Activated CD4-positive, alpha-beta T cell treated with anti-CD3 and anti-CD28 coated beads for 36 hours (primary cell): ENCODE results near the gene METRNL. TPM values are rescaled to one million over a fixed set of nuclear protein-coding genes. Genes with fewer than 3 reads are reported as not detected.

ENCODE experiments used
- ATAC-seq: fragments of 200-7000 bp; cut with Tn5 transposase; one replicate; pipeline ENCODE4 v1.10.0; 2021; ENCODE audit warnings: mild to moderate bottlenecking, moderate library complexity
- CTCF ChIA-PET: fragments of 350-600 bp; sonication (Branson Sonifier 250); formaldehyde crosslinking; loops from one replicate; lab custom pipeline; 2021; ENCODE audit warnings: antibody characterized with exemption; lab: Charles Lee
- POLR2A ChIA-PET: fragments of 350-600 bp; sonication (Branson Sonifier 250); formaldehyde crosslinking; loops from one replicate; lab custom pipeline; 2021; ENCODE audit warnings: antibody characterized with exemption, inconsistent platforms; lab: Charles Lee
- DNase-seq: peaks from one replicate; pipeline ENCODE4 v3.0.0-alpha.2; 2020
- H3K27ac Mint-ChIP-seq: one replicate; pipeline ENCODE4 v1.8.0; 2021; ENCODE audit warnings: mixed read lengths
- H3K27me3 Mint-ChIP-seq: one replicate; pipeline ENCODE4 v1.8.0; 2021; ENCODE audit warnings: mixed read lengths
- H3K36me3 Mint-ChIP-seq: one replicate; pipeline ENCODE4 v1.8.0; 2021; ENCODE audit warnings: low read depth, mixed read lengths
- H3K4me1 Mint-ChIP-seq: one replicate; pipeline ENCODE4 v1.8.0; 2021; ENCODE audit warnings: mixed read lengths
- H3K4me3 Mint-ChIP-seq: one replicate; pipeline ENCODE4 v1.8.0; 2021; ENCODE audit warnings: mild to moderate bottlenecking, moderate library complexity, mixed read lengths
- H3K9me3 Mint-ChIP-seq: one replicate; pipeline ENCODE4 v1.8.0; 2021; ENCODE audit warnings: low read depth, mixed read lengths
- intact Hi-C, 2 experiments: fragments of 100-400 bp; cut with DNase I in 1 of 2; cut with micrococcal nuclease in 1 of 2; formaldehyde crosslinking; loops; one replicate each; pipeline versions ENCODE4 v1.14.2 to v1.15.1; 2022 to 2024; cut with DNase I, micrococcal nuclease
- total RNA-seq, 2 experiments: library from RNA; stranded (reverse); gene quantifications; one replicate each; pipeline ENCODE4 v1.2.3, GENCODE V29; 2021

The METRNL gene
- total RNA-seq, 2 experiments from 2014 or later = 22.4 to 26.3 TPM

GRCh38 chr17:83106056-83106588, 26.7 kb downstream of the METRNL start:
- CTCF ChIA-PET = no interaction called here
- intact Hi-C loops = no loop called here
- POLR2A ChIA-PET = interaction anchor here (0.6 kb wide), 1 partner anchor 120 kb away, joined by 3 read pairs; no protein-coding TSS in a partner anchor

DNA sequence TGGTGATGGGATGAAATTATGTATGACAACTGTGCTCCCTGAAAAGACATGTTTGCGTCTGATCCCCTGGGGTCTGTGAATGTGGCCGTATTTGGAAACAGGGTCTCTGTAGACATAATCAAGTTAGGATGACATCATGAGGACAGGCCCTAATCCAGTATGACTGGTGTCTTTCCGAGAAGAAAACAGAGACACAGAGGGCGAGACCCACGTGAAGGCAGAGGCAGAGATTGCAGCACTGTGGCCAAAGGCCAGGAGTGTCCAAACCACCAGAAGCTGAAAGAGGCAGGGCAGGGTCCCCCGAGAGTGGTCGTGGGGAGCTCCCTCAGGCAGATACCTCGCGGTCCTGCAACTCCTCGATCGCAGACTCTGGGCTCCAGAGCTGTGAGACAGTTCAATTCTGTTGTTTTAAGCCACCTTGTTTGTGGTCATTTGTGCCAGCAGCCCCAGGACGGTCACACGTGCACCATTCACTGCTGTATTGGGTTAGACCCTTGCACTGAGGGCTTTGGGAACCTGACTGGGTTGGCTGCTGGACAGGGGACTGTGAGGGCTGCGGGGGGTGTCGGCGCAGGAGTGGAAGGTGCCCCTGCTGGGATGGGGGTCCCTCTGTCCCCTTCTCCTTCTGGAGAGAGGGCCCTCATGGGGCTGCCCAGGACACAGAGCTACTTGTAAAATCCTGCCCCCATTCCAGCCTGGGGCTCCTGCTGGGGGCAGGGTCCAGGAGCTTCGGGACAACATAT, 27.7 kb downstream of the METRNL start:
- no peaks in the 10 kb centered on the region for H3K9me3 Mint-ChIP-seq

More at GRCh38 chr17:83106056-83106588, 26.7 kb downstream of the METRNL start:
- DNase-seq (no peak), ATAC-seq (no peak)
- Mint-ChIP-seq H3K36me3 (no peaks in the 10 kb centered on the region), H3K4me3 (no peak overlapping the region), H3K27me3 (peaks cover 5% of the 10 kb centered on the region), H3K9me3 (no peaks in the 10 kb centered on the region), H3K27ac (no peak overlapping the region), H3K4me1 (no peaks in the 10 kb centered on the region)

DNA sequence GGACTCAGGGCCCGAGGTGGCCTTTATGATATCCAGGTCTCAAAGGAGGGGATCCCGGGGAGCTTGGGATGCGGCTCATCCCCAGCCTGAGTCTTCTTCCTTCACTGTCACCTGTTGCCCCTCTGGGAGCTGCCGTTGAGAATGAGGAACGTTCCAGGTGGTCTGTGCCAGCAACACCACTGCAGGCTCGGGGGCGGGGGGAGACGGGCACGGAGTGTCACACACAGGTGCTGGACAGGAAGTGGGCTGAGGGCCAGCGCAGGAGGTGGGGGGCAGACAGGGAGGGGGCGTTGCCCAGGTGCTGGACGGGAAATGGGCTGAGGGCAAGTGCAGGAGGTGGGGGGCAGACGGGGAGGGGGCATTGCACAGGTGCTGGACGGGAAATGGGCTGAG, 28.2 kb downstream of the METRNL start:
- ATAC-seq (no peak), DNase-seq (no peak)
- Mint-ChIP-seq H3K4me1 (no peaks in the 10 kb centered on the region), H3K9me3 (no peaks in the 10 kb centered on the region), H3K27me3 (peaks cover 5% of the 10 kb centered on the region), H3K27ac (no peak overlapping the region), H3K4me3 (no peak overlapping the region), H3K36me3 (no peaks in the 10 kb centered on the region)
- ChIA-PET POLR2A (no interaction called here), CTCF (no interaction called here)
- intact Hi-C loops = no loop called here

More for the DNA sequence above, 27.7 kb downstream of the METRNL start:
- no peak for ATAC-seq
- intact Hi-C loops = no loop called here
- Mint-ChIP-seq H3K36me3 (no peaks in the 10 kb centered on the region), H3K4me1 (no peaks in the 10 kb centered on the region), H3K27me3 (peaks cover 5% of the 10 kb centered on the region), H3K27ac (no peak overlapping the region), H3K4me3 (no peak overlapping the region)
- POLR2A ChIA-PET = no interaction called here
- no peak for DNase-seq
- CTCF ChIA-PET = no interaction called here

DNA sequence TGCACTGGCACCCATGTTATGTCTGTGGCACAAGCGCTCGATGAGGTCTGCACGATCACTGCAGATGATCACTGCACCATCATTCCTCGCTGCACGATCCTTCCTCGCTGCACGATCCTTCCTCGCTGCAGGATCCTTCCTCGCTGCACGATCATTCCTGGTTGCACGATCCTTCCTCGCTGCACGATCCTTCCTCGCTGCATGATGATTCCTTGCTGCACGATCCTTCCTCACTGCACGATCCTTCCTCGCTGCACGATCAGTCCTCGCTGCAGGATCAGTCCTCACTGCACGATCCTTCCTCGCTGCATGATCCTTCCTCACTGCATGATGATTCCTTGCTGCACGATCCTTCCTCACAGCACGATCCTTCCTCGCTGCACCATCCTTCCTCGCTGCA, 29.3 kb downstream of the METRNL start:
- H3K9me3 Mint-ChIP-seq = no peaks in the 10 kb centered on the region
- H3K36me3 Mint-ChIP-seq = no peaks in the 10 kb centered on the region
- no peaks in the 10 kb centered on the region for H3K4me1 Mint-ChIP-seq
- H3K27me3 Mint-ChIP-seq = peaks cover 5% of the 10 kb centered on the region
- intact Hi-C loops = no loop called here
- ATAC-seq = no peak
- POLR2A ChIA-PET = no interaction called here
- CTCF ChIA-PET = no interaction called here
- H3K4me3 Mint-ChIP-seq = no peak overlapping the region
- DNase-seq = no peak
- no peak overlapping the region for H3K27ac Mint-ChIP-seq

- no peaks in the 10 kb centered on the region for H3K36me3 Mint-ChIP-seq
- no peaks in the 10 kb centered on the region for H3K9me3 Mint-ChIP-seq
- ChIA-PET CTCF (interaction anchor here (0.6 kb wide), 1 partner anchor 28 kb away, joined by 3 read pairs; no protein-coding TSS in a partner anchor), POLR2A (no interaction called here)
- peaks cover 5% of the 10 kb centered on the region for H3K27me3 Mint-ChIP-seq
- H3K4me3 Mint-ChIP-seq = no peak overlapping the region
- no peak for ATAC-seq
- no peak for DNase-seq
- intact Hi-C loops = no loop called here
- H3K4me1 Mint-ChIP-seq = no peaks in the 10 kb centered on the region
- H3K27ac Mint-ChIP-seq = no peak overlapping the region
These were observed 30.0 kb downstream of the METRNL start for GRCh38 chr17:83109386-83109785.

DNA sequence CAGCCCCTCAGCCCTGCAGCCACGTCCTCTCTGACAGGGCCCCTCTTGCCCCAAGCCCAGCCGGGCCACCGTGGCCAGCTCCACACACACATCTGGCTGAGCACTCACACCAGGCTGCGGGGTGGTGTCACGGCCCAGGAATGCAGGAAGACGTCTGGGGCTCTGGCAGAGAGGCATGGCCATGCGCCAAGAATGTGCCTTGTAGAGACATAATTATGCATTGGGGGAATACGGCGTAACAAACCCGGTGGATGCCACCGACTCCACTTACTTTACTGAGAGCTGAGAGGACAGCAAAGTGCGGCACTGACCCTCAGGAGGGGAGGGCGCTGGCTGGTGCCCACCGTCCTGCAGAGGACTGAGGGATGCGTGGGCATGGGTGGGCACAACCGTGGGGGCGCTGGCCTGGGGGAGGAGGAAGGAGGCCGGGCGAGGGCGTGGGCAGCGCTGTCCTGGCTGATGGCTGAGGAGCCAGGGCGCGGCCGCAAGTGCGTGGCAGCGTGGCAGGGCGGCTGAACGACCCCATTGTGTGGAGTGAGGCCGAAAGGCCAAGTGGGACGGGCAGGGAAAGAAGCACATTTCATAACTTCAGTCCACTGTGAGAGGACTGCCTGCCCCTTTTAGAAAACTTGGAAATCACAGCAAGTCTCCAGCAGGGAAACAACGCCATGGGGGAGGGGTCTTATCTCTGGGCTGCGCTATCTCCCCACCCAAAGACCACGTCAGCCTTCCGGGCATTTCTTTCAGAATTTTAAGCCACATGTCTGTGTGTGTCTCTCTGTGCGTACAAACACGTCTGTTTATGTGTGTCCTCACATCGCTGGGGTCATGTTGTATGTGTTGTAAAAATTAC, 30.6 kb downstream of the METRNL start:
- ATAC-seq = no peak
- ChIA-PET CTCF (interaction anchor here (0.6 kb wide), 1 partner anchor 27 kb away, joined by 3 read pairs; no protein-coding TSS in a partner anchor), POLR2A (no interaction called here)

DNA sequence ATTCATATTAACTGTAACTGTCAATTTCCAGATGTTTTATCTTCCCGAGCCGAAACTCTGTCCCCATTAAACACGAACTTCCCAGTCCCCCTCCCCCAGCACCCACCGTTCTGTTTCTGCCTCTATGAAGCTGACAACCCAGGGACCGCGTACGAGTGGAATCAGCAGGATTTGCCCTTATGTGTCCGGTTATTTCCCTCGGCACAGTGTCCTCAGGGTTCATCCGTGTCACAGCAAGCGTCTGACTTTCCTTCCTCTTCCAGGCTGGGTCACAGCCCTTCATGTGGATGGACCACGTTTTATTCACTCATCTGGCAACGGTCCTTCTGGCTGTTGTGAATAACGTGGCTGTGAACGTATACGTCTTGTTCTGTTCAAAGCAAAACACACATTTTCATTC, 31.3 kb downstream of the METRNL start:
- ATAC-seq = no peak
- ChIA-PET CTCF (no interaction called here), POLR2A (no interaction called here)
- Mint-ChIP-seq H3K4me3 (no peak overlapping the region), H3K9me3 (no peaks in the 10 kb centered on the region), H3K4me1 (no peaks in the 10 kb centered on the region), H3K27me3 (peaks cover 5% of the 10 kb centered on the region), H3K36me3 (no peaks in the 10 kb centered on the region), H3K27ac (no peak overlapping the region)
- DNase-seq = no peak
- intact Hi-C loops = no loop called here

More for the DNA sequence above, 30.6 kb downstream of the METRNL start:
- intact Hi-C loops = no loop called here
- Mint-ChIP-seq H3K27ac (no peak overlapping the region), H3K9me3 (no peaks in the 10 kb centered on the region), H3K4me1 (no peaks in the 10 kb centered on the region), H3K36me3 (no peaks in the 10 kb centered on the region), H3K27me3 (peaks cover 5% of the 10 kb centered on the region), H3K4me3 (no peak overlapping the region)
- DNase-seq = no peak

DNA sequence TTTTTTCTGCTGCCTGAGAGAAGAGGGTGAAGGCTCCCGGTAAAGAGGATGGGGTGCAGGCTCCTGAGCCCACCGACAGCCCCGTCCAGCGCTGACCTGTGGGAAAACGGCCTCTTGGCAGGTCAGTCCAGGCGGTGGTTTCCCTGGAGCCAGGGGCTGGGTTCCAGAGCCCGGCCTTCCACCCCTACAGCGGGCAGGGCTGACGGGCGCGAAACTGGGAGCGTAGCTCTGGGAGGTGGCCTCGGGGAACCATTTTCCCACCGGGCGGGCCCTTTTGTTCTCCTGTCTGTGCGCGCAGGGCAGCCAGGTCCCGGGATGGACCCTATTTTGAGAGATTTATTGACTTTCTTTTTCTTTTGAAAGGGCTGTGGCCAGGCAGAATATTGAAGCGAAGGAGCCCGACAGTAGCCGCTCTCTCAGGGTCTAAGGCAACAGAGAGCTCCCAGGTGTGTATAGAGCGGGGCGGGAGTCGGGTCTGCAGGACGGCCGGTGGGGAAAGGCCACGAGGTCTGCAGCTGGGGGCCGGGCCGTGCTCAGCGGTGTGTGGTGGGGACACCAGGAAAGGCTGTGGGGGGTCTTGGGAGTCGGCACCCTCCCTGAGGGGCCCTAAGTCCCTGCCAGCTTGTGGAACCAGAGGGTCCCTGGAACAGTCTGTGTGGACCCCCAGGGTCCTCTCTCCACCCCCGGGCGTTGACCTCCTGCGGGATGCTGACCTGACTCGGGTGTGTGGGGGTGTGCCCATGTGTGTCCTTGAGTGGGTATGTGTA, 32.3 kb downstream of the METRNL start:
- H3K4me1 Mint-ChIP-seq = no peaks in the 10 kb centered on the region
- H3K27ac Mint-ChIP-seq = no peak overlapping the region
- no peaks in the 10 kb centered on the region for H3K9me3 Mint-ChIP-seq
- ChIA-PET POLR2A (no interaction called here), CTCF (no interaction called here)
- ATAC-seq = no peak
- H3K27me3 Mint-ChIP-seq = peaks cover 5% of the 10 kb centered on the region
- no peak for DNase-seq
- intact Hi-C loops = no loop called here
- no peaks in the 10 kb centered on the region for H3K36me3 Mint-ChIP-seq
- no peak overlapping the region for H3K4me3 Mint-ChIP-seq

- Mint-ChIP-seq H3K4me3 (no peak overlapping the region), H3K27me3 (peaks cover 5% of the 10 kb centered on the region), H3K9me3 (no peaks in the 10 kb centered on the region), H3K27ac (no peak overlapping the region), H3K4me1 (no peaks in the 10 kb centered on the region), H3K36me3 (no peaks in the 10 kb centered on the region)
- ChIA-PET CTCF (no interaction called here), POLR2A (no interaction called here)
- intact Hi-C loops = no loop called here
- DNase-seq (no peak), ATAC-seq (no peak)
These were observed 34.0 kb downstream of the METRNL start for GRCh38 chr17:83113381-83113780.

GRCh38 chr17:83113792-83114191, 34.4 kb downstream of the METRNL start:
- peaks cover 4% of the 10 kb centered on the region for H3K27me3 Mint-ChIP-seq
- no peaks in the 10 kb centered on the region for H3K36me3 Mint-ChIP-seq
- ATAC-seq = no peak
- no peak for DNase-seq
- no peak overlapping the region for H3K27ac Mint-ChIP-seq
- intact Hi-C loops = no loop called here
- POLR2A ChIA-PET = no interaction called here
- H3K4me3 Mint-ChIP-seq = no peak overlapping the region
- CTCF ChIA-PET = no interaction called here
- H3K4me1 Mint-ChIP-seq = no peaks in the 10 kb centered on the region
- H3K9me3 Mint-ChIP-seq = no peaks in the 10 kb centered on the region

DNA sequence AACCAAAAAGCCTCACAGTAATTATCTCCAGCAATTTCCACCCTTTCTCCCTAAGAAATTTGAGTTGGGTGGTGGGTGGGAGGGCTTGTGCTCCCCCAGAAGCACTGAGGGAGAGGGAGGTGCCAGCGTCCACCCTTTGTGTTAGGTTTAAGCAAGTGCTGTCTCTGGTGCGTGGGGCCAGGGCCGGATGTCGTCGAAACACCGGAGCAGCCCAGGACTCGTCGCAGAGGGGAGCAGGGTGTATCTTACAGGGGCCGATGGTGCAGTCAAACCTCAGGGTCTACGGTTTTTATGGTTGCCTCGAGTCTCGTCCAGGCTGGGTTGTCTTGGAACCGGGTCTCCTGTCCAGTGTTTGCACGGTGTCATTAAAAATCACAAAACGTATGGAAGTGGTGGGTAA, 35.3 kb downstream of the METRNL start:
- ChIA-PET POLR2A (no interaction called here), CTCF (no interaction called here)
- Mint-ChIP-seq H3K36me3 (no peaks in the 10 kb centered on the region), H3K27me3 (peaks cover 5% of the 10 kb centered on the region), H3K4me1 (peaks cover 2% of the 10 kb centered on the region), H3K4me3 (no peak overlapping the region), H3K9me3 (no peaks in the 10 kb centered on the region), H3K27ac (no peak overlapping the region)
- DNase-seq (no peak), ATAC-seq (no peak)
- intact Hi-C loops = no loop called here
